NCI-H526 (cell line): Measurements from ENCODE around the gene PLD1.
A peak's percentile ranks its signal among the peaks of the same experiment; 100 is the strongest.
"Not testable (repeated sequence)": the region's sequence is repeated elsewhere in the genome, so short reads cannot be mapped to it uniquely, and the experiment has no call there.

Experiments used
- DNase-seq, 2 experiments: peaks; one replicate each; lab custom pipeline; 2025; lab: John Stamatoyannopoulos, UW

Gene PLD1, protein sequence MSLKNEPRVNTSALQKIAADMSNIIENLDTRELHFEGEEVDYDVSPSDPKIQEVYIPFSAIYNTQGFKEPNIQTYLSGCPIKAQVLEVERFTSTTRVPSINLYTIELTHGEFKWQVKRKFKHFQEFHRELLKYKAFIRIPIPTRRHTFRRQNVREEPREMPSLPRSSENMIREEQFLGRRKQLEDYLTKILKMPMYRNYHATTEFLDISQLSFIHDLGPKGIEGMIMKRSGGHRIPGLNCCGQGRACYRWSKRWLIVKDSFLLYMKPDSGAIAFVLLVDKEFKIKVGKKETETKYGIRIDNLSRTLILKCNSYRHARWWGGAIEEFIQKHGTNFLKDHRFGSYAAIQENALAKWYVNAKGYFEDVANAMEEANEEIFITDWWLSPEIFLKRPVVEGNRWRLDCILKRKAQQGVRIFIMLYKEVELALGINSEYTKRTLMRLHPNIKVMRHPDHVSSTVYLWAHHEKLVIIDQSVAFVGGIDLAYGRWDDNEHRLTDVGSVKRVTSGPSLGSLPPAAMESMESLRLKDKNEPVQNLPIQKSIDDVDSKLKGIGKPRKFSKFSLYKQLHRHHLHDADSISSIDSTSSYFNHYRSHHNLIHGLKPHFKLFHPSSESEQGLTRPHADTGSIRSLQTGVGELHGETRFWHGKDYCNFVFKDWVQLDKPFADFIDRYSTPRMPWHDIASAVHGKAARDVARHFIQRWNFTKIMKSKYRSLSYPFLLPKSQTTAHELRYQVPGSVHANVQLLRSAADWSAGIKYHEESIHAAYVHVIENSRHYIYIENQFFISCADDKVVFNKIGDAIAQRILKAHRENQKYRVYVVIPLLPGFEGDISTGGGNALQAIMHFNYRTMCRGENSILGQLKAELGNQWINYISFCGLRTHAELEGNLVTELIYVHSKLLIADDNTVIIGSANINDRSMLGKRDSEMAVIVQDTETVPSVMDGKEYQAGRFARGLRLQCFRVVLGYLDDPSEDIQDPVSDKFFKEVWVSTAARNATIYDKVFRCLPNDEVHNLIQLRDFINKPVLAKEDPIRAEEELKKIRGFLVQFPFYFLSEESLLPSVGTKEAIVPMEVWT

DNA sequence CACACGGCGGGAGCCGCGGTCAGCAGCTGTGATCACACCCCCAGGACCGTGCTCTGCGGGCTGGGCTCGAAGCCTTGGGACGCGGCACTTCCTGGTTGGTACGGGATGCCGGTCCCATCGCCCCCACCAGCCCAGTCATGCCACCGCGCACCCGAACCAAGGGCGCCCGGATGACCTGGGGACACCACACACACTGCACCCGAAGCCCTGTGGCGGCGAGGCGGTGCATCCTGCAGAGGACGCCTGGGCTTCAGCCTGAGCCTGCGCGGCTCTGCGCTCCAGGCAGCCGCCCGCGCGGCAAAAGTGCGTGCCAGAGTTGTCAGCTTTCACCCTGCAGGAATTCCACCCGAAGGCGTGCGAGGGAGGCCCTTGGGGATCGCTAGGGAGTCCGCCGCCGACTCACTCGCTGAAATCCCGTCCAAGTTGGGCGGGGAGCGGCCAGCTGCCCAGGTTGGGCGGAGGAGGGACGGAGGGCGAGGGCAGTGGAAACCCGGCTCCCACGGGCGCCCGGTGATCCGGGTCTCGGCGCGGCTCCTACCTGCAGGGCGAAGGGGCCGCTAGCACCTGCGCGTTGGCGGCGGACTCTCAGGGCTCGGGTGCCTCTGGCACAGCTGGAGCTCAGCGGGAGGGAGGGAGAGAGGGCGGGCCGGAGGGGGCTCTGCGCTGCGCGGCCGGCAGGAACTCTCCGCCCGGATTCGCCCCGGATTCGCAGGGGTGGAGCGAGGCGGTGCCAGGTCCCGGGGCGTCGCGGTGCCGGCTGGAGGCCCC lies at the start of gene PLD1:
Gene PLD1, minus strand, starts transcription at position 623 of the 768 bp plus-strand sequence. CDS start 72,432 bp downstream, outside the sequence.
- peak; percentile 88 to 97 for DNase-seq

DNA sequence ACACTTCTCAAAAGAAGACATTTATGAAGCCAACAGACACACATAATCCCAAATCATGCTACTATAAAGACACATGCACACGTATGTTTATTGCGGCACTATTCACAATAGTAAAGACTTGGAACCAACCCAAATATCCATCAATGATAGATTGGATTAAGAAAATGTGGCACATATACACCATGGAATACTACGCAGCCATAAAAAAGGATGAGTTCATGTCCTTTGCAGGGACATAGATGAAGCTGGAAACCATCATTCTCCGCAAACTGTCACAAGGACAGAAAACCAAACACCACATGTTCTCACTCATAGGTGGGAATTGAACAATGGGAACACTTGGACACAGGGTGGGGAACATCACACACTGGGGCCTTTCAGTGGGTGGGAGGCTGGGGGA lies 48.5 kb upstream of the PLD1 start:
- DNase-seq, result not testable (repeated sequence)

DNA sequence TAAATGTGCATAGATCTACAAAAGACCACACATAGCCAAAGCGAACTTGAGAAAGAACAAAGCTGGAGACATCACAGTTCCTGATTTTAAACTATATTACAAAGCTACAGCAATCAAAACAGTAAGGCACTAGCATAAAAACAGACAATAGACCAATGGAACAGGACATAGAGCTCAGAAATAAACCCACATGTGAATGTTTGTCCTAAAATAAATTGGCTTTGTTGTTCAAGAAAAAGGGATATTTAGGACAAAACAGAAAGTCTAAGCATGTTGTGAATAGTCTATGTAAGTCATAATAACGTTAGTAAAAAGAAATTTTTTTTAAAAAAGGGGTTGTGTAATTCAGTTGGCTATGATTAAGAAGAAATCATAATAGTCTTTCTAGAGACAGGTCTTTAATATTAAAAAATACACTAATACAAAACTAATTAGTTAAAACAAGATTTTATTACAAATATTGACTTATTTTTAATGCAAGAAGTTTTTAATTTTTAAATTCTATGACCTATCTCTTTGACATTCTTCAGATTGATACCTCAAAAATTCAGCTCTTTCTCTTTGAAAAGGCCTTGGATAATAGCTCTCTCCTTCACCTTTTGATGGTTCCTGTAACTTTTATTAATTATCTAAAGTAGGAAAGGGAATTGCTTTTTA lies 44.5 kb upstream of the PLD1 start:
- no peak for DNase-seq

DNA sequence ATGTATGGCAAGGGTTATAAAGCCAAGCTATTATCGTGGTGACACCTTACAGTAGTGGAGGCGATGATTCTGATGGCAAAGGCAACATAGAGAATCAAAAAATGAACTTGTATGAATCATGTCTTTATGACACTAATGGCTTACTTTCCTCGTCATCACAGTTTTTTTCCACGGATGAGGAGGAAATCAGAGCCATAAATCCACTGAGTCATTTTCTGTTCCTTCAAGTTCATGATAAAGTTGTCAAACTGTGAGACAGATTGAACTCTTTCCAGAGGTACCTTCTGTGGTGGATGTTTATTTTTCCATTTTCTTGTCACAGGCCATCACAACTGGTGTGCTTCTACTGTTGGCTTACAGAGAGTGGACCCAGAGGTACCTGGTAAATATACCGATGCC lies 41.4 kb upstream of the PLD1 start:
- no peak for DNase-seq

DNA sequence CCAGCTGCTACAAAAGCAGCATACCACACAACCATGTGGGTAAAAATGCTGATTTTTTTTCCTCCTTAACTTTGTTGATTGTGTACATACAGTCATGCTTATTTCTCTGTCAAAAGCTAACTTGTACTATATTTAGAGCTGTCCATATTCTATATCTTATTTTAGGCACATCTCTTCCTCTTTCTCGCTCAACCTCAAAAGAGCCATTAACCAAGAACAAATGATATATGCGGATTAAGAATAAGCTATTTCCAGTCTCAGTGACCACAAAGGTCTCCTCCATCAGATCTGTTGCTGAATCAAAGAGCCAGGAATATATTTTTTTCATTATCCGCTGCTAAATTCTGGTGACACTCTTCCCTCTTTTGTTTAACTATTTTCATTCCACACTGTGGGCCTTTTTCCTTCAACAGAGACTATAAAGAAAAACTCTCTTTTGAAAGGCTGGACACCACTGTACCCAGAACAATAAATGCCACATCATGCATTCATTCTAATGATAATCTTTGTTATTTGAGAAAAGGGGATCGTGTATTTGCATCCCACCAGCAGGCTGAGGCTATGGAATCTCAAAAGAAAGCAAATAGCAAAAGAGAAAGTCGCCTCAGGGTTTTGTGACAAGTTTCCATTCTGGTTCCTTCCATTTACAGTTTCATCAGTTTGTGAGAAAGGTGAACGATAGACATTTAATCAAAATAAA lies 40.8 kb upstream of the PLD1 start:
- DNase-seq, result no peak

DNA sequence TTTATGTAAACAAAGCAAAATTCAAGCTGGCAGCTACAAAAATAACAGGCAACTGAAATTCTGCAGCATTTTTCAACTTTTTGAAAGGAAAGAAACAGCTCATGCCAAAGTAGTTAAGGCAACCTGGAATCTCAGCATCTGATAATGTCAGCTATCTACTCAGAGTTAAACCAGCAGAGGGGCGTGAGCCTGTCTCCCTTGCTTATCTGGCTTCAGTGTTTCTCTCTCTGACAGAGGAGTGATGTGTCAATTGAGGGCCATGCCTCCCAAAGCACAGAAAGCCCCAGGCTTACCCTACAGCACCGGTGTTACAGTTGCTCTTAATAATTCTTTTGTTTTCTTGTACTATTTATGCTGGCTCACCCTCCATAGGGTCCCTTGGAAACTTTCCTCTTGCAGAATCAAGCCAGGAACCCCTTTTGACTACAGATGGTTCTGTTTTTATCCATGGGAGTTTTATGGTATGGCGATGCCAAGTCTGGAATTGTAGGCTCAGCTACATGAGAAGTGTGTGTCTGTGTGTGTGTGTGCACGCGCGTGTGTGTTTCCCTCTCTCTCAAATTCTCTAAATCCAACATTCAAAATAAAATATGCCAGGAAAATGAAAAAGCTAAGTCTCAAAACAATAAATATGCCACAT lies 40.2 kb upstream of the PLD1 start:
- DNase-seq, result no peak

DNA sequence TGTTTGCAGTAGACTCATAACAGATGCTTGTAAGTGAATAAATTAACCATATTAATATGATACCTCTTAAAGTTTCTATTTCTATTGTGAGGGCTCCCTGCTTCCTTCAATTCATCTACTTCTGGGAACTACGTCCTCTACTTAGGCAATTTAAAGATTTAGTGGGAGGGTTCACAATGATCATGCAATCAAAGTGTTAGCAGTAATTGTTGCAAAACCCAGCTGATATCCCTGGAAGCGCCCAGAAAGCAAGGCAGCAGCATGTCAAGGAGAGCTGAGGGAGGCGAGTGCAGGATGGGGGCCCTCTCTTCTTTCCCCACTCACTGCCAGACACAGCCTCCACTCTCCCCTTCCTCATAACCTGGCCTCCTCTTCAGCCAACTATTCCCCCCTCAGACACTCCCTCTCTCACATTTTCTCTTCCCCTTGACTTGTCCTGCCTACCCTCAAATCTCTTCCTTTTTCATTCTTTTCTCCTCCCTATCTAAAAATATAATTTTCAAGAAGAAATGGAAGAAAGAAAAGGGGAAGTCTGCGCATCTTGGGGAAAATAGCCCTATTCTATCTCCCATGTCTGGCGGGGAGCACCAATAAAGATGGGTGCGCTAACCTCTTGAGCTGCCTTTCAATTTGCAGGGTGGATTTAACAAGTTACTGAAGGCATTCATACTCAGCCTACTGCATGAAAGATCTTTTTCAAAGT lies 39.5 kb upstream of the PLD1 start:
- no peak for DNase-seq

DNA sequence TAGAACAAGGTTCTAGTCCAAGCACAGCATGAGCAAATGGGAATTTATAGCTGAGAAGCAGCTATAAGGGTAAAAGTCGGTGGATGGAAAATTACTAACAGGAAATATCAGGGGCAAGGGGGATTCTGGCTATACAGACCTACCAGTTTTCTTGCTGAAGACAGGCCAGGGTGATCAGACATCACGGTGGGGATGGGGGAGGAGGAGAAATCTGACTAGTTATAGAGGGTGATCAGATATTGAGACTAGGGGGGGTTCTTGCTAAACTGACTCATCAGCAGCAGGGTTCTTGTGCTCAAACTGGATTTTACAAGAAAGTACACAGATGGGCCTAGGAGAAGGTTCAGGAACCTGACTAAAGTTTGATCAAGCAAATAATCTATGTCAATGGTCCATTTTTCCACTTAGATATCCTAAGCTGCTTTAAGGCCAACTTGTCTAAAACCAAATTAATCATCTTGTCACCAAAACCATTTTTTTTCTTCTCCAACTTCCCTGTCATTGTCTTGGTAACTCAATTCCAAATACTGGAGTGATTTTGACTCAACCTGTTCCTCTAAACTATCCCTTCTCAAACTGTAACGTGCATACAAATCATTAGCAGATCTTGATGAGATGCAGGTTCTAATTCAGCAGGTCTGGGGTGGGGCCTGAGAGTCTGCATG lies 37.4 kb upstream of the PLD1 start:
- DNase-seq, result no peak

DNA sequence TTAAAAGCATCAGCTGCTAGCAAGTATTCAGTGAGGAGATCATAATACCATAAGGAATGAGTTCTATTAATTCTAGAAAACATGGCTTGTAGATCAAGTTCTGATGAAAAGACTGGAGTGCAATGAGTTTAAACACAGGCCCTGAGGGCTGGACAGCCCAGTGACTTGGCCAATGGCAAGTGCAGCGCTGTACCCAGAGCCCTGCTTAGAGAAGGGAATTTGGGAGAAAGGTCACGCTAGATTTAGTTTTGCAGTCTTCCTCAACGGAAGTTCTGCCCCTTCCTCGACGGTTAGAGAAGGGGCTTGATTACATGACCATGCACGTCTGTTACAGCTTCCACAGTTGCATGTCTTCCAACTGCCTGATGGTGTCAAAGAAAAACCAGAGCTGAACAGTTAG lies 36.9 kb upstream of the PLD1 start:
- no peak for DNase-seq

DNA sequence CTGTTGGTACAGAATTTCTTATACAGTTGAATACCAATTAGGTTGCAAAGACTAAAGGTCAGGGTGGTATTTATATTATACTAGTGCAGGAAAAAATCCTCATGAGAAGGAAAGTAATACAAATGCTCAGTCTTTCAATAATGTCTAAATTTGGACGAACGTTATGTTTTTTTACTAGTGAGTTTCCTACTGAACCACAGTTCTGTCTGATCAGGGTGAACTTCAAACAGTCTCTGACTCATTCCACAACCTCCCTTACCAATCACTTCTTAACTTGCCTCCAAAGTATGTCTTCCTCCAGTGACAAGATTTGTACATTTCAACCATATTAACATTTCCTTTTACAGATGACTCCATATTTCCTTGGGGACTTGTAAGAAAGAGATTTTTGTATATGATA lies 36.3 kb upstream of the PLD1 start:
- DNase-seq, result no peak

DNA sequence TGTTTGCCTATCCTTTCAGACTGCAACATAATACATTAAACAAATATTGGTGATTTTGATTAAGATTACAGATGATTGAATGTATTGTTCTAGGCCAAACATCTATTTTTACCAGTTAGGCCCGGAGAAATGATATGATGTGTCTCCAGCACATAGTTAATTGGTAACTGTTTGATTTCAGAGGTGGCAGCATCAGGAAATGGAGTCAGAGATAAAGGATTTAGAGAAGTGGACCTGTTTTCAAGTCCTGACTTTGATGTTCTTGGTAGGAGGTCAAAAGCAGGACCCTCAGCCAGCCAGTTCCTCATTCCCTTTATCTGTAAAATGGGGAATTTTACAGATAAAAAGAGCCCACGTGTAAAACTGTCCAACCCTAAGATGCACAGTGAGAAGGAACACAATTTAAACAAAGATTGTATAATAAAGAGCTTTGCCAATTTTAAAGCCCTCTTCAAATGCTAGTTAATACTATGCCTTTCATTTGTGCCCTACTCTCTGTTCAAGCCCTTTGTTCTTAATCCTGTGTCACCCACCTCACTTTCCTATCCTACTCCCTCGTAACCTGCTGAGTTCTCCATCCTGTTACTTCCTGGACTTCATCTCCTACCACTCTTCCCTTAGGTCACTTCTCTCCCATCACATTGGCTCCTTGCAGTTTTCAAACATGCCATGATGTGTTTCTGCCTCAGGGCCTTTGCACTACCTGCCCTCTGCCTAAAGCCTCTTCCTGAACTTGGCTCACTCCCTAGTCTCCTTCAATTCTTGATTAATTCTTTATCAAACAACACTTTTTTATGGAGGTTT lies 35.4 kb upstream of the PLD1 start:
- DNase-seq, result no peak

DNA sequence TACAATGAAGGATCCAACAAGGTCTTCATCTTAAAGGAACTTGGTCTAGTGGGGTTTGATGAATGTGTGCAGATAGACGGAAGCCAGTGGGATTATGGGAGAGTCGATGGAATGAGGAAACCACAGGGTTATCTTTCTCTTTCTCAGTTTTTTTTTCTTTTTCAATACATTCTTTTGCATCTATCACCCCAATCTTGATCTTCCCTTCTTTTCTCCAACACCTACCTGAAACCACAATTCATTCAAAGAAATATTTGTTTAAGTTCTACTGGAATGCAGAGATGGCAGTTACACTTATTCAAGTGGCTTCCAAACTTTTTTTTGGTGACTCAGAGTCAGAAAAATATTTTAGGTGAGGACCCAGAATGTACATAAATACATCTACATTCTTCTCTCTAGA lies 34.6 kb upstream of the PLD1 start:
- no peak for DNase-seq

DNA sequence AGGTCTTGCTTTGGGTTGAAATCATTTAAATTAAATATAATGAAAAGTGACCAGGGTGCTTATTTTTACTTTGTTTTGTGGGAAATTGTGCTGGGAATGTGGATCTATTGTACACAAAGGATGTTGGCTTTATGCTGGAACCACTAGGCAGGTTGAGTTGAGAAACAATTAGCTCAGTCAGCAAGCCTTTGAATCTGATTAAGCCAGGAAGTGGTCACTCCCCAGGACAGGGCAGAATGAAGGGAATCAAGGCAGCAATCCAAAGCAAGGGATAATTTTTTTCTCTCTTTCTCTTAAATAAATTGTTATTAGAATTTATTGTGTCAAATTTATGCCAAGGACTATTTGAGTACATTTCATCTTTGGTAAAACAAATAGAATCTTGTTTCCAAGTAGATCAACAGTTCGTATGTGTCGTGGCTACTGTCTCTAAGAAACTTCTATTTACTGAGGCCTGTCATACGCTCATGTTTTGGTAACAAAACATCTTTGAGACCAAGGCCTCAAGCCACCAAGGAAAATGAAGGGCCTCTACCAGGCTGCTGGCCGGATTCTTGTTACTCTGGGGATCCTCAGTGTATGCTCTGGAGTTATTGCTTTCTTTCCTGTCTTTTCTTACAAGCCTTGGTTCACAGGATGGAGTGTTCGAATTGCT lies 32.7 kb upstream of the PLD1 start, which contains the start of gene TMEM212:
Gene TMEM212, plus strand, starts transcription at position 486 of the 655 bp plus-strand sequence. Its CDS starts 35 bp downstream, at position 521.
- DNase-seq, result no peak

DNA sequence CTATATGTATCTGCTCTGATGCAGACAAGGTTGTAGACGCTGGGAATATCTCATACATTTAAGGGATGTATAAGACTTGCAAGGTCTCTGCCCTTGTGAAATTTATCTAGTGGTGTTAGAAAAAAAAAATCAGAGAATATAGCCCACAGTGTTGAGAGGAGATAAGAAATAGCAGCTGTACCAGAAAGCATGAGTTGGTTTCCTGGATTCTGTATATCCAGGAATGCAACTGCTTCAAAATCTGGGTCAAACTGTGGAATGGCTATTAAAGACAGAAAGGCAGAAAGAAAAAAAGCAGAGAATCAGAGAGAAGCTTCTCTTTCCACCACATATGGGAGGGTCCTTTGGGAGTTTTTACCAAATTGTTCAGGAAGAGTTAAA lies 31.3 kb upstream of the PLD1 start:
- no peak for DNase-seq

DNA sequence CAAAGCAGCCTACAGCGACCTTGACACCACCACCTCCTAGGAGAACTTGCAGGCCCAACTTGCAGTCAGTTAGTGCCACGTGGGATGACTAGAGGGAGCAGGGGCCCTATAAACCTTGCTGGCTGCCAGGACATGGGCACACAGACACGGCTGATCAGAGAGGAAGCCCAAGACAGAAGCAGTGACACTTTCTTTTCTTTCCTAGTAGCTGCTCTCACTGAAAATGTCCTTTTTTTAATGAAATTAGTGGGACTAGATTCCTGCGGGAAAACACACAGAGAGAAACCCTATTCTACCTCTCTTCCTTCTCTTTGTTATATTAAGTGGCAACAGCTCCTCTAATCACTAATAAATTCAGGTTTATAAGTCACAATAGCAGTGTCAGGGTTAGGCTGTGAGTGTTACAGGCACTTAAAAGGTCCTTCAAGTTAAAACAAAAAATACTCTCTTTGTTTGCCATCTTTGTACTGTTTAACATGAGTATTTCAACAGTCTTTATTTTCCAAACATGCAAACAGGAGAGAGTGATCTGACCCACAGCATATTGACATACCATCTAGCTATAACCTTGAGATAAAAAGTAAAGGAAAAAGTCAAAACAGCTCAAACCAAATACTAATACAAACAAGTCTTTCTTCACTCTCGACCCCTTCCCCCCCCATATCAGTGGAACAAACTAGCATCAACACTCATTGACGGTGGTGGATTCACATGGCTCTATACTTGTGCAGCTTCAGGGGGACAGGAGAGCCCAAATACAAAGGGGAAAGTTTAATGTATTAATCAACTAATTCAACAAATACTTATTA lies 30.7 kb upstream of the PLD1 start:
- DNase-seq, result no peak

DNA sequence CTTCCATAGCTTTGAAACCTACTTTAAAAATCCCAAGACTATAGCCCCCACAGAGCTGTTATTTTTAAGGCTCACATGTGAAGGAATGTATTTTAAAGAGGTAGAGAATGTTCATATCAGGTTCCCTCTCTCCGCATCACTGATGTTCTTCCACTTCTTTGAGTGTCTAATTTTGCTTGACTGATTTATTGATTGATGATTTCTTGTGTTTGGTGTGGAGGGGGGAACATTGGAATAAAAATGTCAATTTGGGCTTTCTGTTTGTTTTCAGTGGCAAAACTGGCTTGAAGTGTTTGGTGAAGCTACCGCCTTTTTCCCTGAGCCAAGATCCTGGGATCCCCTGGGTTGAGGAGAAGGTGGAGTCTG lies 30.1 kb upstream of the PLD1 start:
- DNase-seq, result no peak

DNA sequence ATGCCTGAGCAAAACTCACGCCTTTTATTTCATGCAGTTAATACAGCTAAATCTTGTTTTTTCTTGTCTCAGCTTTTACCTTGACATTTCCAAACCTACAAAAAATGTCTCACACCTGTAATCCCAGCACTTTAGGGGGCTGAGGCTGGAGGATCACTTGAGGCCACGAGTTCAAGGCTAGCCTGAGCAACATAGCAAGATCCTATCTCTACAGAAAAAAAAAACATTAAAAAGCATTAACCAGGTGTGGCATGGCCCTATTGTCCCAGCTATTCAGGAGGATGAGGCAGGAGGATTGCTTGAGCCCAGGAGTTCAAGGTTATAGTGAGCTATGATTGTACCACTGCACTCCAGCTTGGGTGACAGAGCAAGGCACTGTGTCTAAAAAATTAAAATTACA lies 29.0 kb upstream of the PLD1 start:
- DNase-seq, result no peak
